Cardiac fibroblast (primary cell): ENCODE results near the gene NFE2.
A peak's percentile ranks its signal among the peaks of the same experiment; 100 is the strongest.

Experiments
- DNase-seq, 2 donors: peaks; one replicate each; pipeline versions ENCODE4 v3.0.0 to v3.0.0-alpha.2; 2010; ENCODE audit warnings: low read depth in 2 of 2
- H3K4me3 ChIP-seq, 2 donors: replicated peaks in 1 of 2; 1 replicate in 1 of 2; 2 replicates in 1 of 2; pipeline ENCODE4 v1.5.1; 2011; ENCODE audit warnings: low read depth in 2 of 2, low read length in 2 of 2, mild to moderate bottlenecking in 2 of 2, moderate library complexity in 1 of 2
- TF ChIP-seq, protein P1 (sequence below): IDR thresholded peaks from one replicate; pipeline ENCODE4 v1.5.1; 2011; ENCODE audit warnings: low read depth, mild to moderate bottlenecking, low read length, inconsistent platforms

NFE2 gene

DNA sequence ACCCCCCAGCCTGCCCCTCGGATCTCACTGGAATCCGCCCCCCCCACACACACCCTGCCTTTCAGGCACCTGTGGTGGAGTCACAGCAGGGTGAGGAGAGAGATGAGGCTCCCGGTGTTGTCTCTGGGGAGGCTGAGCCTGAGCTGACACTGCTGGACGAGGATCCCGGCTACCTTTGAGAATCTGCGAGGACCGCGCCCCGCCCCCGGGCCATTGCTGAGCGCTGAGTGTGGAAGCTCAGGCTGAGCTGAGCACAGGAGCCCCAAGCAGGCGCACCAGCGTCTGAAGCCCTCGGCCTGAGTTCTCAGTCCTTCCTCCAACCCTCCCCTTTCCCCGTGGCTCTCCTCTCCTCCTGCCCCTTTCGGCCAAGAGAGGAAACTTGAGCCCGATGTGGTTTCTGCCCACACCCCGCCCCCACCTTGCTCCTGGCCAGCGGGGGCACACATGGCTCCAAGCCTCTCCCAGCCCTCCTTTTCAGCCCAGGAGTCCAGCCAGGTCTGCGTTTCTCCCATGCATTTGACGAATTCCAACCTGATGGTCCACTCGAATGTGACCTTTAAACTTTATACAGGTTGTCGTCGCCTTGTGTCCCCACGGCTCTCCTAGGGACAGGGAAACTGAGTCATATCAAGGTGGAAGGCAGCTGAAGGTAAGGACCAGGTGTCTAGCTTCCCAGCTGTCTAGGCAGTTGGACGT lies at the start of gene NFE2:
TSS of gene NFE2 (minus strand) at position 284 of the 696 bp plus-strand sequence. CDS start 5,767 bp downstream, outside the sequence.
- TF ChIP-seq, protein P1, sequence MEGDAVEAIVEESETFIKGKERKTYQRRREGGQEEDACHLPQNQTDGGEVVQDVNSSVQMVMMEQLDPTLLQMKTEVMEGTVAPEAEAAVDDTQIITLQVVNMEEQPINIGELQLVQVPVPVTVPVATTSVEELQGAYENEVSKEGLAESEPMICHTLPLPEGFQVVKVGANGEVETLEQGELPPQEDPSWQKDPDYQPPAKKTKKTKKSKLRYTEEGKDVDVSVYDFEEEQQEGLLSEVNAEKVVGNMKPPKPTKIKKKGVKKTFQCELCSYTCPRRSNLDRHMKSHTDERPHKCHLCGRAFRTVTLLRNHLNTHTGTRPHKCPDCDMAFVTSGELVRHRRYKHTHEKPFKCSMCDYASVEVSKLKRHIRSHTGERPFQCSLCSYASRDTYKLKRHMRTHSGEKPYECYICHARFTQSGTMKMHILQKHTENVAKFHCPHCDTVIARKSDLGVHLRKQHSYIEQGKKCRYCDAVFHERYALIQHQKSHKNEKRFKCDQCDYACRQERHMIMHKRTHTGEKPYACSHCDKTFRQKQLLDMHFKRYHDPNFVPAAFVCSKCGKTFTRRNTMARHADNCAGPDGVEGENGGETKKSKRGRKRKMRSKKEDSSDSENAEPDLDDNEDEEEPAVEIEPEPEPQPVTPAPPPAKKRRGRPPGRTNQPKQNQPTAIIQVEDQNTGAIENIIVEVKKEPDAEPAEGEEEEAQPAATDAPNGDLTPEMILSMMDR, result no peak
- DNase-seq, result peak; percentile 52 to 81
- H3K4me3 ChIP-seq, result peak within 1 kb of the TSS; percentile 16 to 32

DNA sequence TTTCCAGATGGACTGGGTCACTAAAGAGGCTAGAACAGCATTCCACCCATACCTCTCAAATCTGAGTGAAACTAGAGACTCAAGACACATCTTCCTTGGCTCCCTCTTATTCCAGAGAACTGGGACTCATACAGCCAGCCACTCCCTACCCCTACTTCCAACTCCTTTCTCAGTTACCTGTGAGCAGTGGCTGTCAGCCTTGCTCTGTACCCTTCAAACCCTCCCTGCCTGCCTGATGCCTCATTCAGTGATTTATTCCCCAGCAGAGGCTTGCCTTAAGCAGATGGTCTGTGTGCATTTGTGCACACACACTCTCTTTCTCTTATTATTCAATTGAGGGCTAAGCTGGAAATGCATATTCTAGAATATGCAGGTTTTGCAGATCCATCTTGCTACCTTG lies 48.9 kb upstream of the NFE2 start:
- TF ChIP-seq, protein P1, result no peak
- DNase-seq, result no peak
- H3K4me3 ChIP-seq, result no peak overlapping the region

DNA sequence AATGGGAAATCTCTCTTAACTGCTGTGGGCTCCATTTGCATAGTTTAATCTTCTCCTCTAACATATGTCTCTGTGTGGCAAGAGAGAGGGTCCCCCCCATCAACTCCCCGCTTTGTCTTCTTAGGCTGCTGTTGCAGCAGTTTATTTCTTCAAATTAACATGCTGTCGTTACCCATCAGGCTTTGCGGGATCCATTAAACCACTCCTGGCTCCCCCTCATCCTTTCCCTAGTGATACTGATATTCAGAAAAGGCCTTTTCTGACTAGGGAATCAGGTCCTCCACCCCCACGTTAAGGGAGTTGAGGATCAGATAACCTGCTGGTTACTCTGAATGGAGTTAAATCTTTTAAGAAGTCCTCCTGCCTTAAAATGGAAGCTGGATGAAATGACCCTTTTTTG lies 48.2 kb upstream of the NFE2 start:
- TF ChIP-seq, protein P1, result no peak
- H3K4me3 ChIP-seq, result no peak overlapping the region
- no peak for DNase-seq

DNA sequence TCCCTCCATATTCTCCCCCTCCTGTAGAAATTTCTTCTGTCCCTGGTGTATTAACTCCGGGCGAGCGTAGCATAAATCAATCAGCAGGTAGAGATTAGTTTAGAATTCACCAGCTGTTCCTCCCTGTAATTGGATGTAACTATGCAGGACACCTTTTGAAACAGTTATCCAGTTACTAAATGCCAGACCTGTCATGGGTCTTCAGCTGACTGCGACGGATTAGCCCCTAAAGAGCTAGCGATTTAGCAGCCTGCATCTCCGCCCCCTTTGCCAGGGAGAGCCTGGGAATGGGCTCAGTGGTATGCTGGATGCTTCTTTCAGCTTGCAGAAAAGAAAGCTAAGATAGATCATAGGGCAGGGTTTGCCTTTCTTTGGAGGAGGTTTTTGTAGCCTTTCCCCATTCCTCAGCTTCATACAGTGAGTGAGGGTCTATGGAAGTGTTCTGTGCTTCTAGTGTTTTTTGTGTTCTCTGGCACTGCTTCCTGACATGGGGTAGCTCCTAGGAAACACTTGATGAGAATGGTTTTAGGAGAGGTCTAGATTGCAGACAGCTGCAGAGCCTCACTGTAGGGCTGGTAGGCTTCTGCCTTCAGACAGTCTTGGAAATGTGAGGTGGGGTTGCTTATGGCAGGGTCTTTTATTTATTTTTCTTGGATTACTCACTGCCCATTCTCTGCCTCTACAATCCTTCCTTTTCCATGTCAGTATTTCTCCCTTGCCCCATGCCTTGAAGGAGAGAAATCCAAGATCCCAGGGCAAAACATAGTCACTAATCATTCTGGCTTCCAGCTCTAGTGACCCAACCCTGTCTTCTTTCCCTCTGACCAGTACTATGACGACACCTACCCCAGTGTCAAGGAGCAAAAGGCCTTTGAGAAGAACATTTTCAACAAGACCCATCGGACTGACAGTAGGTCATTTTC lies 40.8 kb upstream of the NFE2 start:
- DNase-seq, result no peak
- TF ChIP-seq, protein P1, result no peak
- H3K4me3 ChIP-seq, result no peak overlapping the region

DNA sequence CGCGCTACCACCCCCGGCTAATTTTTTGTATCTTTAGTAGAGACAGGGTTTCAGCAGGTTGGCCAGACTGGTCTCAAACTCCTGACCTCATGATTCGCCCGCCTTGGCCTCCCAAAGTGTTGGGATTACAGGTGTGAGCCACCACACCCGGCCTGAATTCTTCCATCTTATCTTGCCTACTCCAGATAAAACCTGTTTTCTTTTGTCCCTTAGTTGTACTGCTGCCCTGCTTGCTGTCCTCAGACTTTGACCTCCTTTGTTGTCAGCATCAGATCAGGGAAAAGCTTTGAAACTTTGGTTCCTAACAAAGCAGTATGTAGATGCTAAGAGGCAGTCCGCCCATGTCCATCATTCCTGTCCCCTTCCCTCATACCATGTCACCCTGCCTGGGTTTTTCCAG lies 40.0 kb upstream of the NFE2 start:
- DNase-seq, result no peak
- TF ChIP-seq, protein P1, result no peak
- no peak overlapping the region for H3K4me3 ChIP-seq

DNA sequence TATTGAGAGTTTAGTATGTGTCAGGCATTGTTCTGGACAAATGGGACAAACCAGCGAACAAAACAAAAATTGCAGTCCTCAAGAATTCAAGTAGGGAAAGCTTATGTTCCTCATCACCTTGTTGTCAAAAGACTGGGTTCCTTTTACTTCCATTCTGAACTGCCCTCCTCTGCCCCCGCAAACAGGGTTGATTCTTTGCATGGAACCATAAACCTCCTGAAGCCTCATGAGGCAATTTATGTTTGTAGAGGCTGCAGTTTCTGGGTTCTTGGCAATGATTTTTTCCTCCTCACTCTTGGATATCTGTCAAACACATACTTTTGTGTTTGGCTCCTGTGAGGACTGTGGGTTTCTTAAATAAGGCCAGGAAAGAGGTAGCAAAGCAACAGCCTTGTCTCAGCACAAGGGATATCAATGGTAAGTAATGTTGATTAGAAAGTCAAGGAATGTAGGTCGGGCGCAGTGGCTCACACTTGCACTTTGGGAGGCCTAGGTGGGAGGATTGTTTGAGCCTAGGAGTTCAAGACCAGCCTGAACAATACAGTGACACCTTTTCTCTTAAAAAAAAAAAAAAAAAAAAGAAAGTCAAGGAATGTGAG lies 38.0 kb upstream of the NFE2 start:
- DNase-seq, result peak in 1 of 2 donors; percentile 78
- TF ChIP-seq, protein P1, result no peak

More for the DNA sequence above, 38.0 kb upstream of the NFE2 start:
- H3K4me3 ChIP-seq, result no peak overlapping the region
